Measurements from ENCODE around the gene BRSK2.

Gene BRSK2

GRCh38 chr11:1476940-1477736 is 87.4 kb downstream of the BRSK2 start:
- no peak overlapping the region for H3K4me3 ChIP-seq (ENCODE audit: low read length)
- DNase-seq (ENCODE audit: low read depth), result no peak
- no peak for TF ChIP-seq CTCF (IDR thresholded peaks at IDR 0.05; ENCODE audit: insufficient read depth, low read depth, low read length, missing control alignments)

DNA sequence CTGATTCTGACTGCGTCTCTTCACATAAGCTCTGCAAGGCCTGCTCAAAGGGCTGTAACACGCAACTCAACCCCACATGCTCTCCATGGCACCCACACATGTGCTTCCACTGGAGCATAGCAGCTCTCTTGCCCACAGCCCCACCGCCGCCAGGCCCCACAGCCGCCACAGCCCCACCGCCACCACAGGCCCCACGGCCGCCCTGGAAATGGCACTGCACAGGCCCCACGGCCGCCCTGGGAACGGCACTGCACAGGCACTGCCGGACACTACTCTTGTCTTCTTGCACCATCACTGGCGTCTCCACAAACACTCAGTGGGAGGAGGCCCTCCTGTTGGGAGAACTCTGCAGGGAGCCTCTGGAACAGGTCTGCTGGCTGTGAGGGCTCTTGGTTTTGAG is 88.3 kb downstream of the BRSK2 start:
- H3K4me3 ChIP-seq (ENCODE audit: low read length), result no peak overlapping the region
- DNase-seq (ENCODE audit: low read depth), result no peak
- no peak for TF ChIP-seq CTCF (IDR thresholded peaks at IDR 0.05; ENCODE audit: insufficient read depth, low read depth, low read length, missing control alignments)

GRCh38 chr11:1478544-1478943 is 88.8 kb downstream of the BRSK2 start:
- no peak overlapping the region for H3K4me3 ChIP-seq (ENCODE audit: low read length)
- DNase-seq (ENCODE audit: low read depth), result no peak
- no peak for TF ChIP-seq CTCF (IDR thresholded peaks at IDR 0.05; ENCODE audit: insufficient read depth, low read depth, low read length, missing control alignments)

DNA sequence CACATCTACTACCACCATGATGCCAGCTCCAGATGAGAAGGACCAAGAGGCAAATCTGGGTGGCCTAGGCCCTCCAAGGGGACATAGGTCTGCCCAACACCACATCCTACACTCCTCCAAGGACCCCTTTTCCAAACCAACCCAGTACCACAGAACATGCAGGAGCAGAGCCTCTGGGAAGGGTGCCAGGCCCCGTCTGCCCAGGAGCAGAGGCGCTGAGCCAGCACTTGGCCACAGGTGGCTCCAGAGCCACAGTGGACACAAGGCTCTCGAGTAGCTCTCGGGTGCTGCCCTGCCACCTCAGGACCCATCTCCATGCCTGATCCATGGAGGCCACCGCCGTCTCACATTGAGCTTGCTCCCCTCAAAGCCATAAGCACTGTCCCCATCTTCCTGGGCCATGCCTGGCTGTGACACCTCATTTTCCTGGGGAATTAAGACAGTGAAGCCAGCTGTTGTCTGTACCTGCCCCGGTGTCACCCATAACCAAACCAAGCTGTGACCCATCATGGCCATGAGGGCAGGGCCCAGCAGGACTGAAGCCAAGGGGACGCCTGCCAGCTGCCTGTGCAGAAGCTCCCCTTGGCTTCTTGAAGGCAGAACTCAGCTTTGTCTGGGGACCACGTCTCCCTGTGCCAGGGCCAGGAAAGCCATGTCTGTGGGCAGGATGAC is 89.4 kb downstream of the BRSK2 start:
- H3K4me3 ChIP-seq (ENCODE audit: low read length), result no peak overlapping the region
- DNase-seq (ENCODE audit: low read depth), result no peak
- no peak for TF ChIP-seq CTCF (IDR thresholded peaks at IDR 0.05; ENCODE audit: insufficient read depth, low read depth, low read length, missing control alignments)

DNA sequence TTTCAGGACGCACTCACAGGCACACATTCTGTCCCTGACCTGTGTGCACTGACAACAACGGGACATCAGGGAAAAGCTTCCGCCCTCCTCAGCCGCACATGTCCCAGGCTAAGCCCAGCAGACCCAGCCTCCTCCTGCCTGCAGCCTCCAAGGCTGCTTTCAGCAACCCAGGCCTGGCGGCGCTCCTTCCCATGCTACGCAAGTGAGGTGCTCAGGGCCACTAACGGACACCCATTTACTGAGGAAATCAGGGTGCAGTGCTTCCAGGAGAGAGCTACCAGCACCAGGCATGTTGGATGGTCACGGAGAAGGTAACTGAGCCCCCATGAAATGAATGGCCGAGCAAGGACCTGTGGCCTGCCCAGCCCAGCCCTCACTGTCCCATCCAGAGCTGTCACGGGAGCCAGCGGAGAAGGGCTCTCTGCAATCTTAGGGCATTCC is 90.0 kb downstream of the BRSK2 start:
- no peak for DNase-seq (ENCODE audit: low read depth)
- no peak overlapping the region for H3K4me3 ChIP-seq (ENCODE audit: low read length)
- no peak for TF ChIP-seq CTCF (IDR thresholded peaks at IDR 0.05; ENCODE audit: insufficient read depth, low read depth, low read length, missing control alignments)

DNA sequence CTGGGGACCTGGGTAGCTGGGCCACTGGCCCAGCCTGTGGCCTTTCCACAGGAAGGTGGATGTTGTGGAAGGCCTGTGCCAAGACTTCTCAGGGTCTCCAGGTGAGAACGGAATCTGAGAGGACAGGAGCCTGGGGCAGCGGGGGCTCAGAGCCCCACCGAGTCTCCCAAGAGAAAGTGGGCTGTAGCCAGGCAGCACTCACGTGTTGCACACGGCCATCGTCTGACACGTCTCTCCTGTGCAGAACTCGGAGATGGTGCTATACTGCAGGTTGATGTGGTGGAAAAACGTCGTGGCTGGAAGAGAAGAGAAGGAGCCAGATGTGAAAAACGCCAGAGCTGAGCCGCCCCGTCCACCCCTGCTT is 90.4 kb downstream of the BRSK2 start:
- H3K4me3 ChIP-seq (ENCODE audit: low read length), result no peak overlapping the region
- no peak for TF ChIP-seq CTCF (IDR thresholded peaks at IDR 0.05; ENCODE audit: insufficient read depth, low read depth, low read length, missing control alignments)
- no peak for DNase-seq (ENCODE audit: low read depth)

Measured in epithelial cell of esophagus (primary cell).